Right hindlimb (tissue), 1 donor: ENCODE measurements around the gene QSOX1.

Experiments used
- DNase-seq: peaks from one replicate; pipeline ENCODE4 v3.0.0-alpha.2; 2018

Gene QSOX1

DNA sequence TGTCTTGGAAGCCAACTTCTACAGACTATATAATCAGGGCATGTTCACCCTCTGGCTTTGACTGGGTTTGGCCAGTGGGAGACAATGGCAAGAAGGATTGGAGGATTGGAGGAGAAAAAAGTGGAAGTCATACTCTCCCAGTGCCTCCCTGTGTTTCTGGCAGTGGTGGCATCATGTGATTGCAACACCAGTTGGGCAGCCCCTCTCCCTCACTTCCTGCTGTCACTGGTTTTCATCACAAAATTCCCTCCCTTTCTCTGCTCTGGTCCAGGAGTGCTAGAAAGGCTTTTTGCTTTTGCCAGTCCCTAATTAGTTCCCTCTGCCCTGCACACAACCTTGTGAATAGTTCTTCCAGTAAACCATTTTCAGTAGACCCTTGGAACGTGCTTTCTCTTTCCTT lies 3.7 kb upstream of the QSOX1 start:
- no peak for DNase-seq

DNA sequence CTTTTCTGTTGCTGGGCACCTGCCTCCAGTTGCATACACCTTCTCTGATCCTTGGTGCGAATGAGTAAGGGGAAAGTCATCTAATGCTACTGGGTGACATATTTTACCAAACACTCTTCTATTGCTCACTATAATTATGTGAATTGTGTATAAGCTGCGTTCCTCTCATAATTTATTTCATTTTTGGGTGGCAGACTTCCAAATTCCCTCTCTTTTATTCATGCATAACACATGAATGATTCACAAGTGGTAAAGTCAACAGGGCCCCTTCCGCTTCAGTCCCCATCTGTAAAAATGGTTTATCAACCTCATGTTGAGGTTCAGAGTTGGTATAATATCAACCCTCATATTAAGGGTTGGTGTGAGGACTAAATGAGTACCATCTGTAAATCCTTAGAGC lies 3.2 kb upstream of the QSOX1 start:
- DNase-seq, result no peak

DNA sequence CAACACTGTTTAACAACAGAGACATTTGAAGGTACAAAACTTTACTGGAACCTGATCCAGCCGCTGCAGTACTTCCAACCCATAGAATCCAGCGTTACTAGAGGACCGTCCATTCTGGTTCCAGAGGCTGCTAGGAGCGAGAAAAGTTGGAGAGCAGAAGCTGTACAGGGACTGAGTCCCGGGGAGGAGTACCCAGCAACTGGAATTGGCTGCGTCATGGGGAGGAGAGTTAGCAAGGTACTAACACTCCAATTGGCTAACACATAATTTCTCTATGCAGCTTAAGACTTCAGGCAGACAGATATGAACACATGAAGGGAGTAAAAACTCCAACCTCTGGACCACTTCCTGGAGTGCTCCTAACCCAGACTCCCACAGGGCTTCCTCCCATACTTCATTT lies 2.1 kb upstream of the QSOX1 start:
- no peak for DNase-seq

DNA sequence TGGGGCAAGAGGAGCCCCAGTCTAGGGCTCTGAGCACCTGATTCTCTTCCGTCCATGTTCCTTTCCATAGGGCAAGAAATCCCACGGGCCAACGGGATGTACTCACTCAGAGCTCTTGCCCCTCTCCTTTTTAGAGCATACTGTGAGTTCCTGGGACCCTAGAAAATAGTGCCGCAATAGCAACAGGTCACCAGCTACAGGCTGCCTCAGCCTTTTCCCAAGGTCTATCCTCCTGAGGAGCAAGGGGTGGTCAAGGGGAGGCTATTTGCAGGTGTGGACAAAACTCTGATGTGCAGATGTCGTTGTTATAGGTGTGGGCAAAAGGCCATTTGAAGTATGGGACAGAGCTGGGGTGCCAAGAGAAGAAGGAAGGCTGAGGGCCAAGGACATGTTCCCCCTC lies 1.6 kb upstream of the QSOX1 start:
- DNase-seq, result no peak

DNA sequence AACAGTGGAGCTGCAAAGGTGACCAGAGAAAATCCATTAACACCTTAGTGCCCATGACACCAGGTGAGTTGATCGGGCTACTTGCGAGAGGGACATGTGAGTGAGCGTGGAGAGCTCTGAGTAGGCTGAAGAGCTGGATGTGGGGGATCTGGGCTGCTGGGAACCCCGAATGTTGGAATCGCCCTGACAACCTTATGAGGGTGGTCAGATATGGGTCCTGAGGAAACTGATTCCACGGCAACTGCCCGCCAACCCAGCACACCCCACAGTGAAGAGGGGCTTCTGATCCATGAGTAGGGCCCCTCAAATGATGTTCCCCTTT lies 705 bp upstream of the QSOX1 start:
- no peak for DNase-seq

DNA sequence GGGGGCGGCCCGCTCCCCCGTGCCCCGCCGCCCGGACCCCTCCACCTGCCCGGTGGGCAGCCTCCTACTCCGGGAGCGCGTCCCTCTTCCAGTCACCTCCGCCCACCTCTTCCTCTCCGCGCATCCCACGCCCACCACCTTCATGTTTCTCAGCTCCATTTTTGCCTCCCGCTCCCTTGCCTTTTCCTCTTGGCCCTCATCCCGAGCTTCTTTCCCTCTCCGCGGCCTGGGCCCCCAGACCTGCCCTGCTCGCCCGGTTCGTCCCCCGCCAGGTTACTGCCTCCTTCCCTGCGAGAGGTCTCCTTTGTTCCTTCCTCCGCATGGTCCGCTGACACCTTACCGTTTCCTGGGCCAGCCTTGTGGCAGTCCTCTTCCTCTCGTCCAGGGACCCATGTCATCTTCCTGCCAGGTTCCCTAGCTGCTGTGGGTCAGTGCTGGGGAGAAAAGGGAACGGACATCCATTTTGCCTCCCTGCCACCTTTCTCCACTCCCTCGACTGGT lies 563 bp downstream of the QSOX1 start:
- peak; percentile 50 for DNase-seq

DNA sequence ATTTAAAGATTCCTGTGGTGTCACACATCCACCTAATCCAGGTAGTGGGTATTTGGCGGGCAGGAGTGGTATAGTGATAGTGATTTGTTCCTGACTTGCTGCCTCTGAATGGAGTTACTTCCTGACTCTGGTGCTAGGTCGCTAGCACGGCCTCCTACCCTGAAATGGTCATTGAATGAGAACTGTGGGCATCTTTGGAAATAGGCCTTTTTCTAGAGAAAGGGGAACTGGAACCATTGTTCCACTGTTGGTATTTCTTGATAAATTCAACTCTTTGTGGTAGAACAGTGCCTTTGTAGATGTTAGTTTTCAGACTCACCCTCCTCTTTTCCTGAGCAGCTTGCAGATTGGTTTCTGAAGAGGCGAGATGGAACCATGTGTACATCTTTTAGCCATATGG lies 1.5 kb downstream of the QSOX1 start:
- DNase-seq, result no peak

DNA sequence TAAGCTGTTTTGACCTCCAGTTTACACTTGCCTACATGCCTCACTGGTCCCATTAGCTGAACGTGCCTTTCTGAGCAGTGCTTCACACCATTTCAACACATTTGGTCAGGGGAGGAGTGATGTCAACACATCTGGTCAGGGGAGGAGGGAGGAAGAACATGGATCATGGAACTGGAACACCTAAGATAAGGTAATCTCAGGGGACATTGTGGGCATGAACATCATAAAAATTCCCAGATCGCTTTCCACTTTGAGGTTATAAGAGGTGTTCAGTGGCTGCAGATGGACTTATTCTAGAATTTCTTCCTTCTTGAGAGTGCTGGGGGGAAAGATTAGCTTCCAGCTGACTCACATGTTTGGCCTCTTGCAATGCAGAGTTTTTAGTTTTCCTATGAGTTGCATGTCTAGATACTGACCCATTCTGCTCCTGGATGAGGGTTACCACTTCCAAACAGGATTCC lies 2.0 kb downstream of the QSOX1 start:
- DNase-seq, result no peak

DNA sequence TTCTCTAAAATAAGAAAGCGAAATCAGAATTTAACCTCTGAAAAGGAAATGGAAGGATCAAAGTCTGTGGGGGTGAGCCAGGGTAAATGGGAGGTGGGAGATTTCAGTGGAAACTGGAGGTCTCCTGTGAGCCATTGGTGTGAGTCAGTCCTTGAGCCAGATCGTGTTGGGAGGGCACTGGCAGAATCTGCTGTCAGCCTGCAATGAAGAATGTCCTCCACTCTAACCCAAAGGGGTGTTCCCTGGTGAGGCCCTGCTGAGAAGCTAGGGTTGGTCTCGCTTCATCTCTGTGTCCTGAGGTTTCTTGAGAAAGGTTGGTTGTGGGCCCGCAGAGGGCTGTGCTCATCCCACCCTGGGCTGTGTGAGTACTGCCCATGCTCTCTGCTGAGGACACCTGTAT lies 2.4 kb downstream of the QSOX1 start:
- DNase-seq, result no peak

DNA sequence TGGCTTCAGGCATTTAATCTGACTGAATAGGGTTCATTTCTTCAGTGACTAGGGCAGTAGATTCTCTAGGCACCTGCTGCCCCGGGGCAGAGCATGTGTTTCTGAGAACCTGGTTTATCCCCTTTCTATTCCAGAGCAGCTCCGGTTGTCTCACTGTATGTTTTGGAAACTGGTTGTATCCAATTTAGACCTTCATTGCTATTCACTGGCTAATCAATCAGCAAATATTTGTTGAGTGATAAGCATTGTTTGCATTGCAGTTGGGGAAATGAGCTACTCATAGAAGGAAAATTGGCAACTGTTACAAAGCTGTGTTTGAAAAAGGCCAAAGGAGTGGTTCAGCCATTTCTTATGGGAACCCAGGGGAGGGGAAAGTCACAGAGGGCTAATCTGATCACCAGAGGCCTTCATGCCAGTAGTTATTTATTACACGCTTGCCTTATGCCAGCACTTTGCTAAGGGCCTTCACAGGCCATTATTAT lies 2.9 kb downstream of the QSOX1 start:
- no peak for DNase-seq

DNA sequence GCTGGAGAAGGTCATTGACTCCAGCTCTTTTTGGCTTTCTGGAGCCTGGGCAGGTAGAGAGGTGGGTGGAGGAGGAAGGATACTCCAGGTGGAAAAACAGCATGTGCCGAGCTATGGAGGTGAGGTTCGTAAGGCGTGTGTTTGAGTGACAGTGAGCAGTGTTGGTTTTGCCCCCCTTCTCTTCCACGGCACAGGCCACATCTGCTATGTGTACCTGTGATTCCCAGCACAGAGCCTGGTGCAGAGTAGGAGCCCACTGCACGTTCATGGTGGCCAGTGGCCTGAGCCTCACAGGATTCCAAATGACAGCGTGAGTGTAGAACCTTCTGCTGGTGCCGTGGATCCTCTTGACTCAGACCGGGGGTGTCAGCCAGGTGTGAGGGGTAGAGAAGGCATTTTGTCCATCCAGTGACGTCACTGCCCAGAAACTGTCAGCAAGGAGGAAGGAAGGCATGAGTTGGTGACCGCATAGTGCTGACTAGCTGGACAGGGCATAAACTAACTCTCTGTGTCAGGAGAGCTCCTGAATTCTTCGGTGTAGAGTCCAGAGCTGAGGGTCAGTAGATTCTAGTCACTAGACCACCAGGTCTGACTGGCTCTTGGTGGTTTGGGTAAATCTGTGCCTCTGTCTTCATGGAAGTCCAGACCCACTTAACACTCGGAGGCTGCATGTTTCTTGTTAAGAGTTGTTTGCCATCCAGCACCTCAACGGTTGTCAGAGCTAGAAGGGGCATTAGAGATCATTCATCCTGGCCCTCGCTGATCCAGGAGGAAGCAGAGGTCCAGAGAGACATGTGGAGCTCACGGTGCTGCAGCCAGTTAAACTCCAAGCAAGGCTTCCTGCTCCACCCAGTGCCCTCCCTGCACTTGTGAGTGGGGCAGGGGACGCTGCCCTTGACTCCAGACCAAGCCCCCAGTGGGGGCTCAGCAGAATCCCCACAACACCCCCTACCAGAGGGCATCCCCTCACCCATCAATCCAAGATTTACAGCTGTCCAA lies 3.8 kb downstream of the QSOX1 start:
- no peak for DNase-seq

DNA sequence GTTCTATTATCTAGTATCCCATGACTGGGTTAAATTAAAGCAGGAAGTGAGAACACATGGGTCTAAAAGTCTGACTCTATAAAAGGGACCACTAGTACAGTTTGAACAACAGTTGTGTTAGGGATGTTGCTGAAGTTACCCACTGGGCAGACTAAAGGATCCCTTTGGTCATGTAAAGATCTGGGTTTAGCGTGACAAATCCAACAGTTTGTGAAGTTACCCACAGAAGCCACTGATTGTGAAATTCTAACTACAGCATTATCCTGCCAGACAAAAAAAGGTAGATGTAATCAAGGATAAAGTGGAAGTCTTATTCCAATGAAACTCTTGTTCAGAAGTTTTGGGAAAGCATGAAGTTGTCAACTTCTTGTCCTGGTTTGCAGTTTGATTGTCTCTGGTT lies 5.7 kb downstream of the QSOX1 start:
- no peak for DNase-seq

DNA sequence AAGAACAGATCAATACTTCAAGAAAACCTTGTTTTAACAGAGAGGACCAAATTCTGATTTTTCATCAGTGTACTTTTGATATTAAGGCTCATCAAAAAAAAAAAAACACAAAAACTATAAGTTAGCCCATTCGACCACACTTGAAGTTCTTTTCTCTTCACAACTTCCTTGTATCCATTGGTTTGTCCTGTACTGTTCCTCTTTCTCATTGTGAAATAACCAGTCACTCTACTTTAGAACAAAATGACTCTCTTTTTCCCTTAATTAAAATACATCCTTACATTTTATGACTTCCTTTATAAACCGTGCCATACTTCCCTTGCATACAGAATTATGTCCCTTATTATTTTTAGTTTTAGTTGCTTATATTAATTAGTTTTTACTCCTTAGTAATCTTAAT lies 8.4 kb downstream of the QSOX1 start:
- no peak for DNase-seq

DNA sequence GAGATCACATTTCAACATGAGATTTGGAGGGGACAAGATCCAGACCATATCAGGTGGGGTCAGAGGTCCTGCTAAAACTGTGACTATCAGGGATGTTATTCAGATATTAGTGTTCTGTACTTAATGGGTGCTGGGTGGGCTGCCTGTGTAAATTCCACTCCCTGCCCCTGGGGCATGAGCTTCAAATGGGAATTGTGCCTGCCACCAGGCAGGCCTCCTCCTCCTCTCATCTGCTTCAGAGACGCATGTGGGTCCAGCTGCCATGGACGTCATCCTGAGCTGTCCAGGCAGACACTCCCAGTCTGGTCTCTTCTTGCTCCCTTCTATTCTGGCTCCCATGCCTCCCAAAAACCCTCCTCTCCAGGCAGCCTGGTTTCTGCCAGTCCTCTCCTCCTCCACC lies 10.4 kb downstream of the QSOX1 start:
- no peak for DNase-seq

DNA sequence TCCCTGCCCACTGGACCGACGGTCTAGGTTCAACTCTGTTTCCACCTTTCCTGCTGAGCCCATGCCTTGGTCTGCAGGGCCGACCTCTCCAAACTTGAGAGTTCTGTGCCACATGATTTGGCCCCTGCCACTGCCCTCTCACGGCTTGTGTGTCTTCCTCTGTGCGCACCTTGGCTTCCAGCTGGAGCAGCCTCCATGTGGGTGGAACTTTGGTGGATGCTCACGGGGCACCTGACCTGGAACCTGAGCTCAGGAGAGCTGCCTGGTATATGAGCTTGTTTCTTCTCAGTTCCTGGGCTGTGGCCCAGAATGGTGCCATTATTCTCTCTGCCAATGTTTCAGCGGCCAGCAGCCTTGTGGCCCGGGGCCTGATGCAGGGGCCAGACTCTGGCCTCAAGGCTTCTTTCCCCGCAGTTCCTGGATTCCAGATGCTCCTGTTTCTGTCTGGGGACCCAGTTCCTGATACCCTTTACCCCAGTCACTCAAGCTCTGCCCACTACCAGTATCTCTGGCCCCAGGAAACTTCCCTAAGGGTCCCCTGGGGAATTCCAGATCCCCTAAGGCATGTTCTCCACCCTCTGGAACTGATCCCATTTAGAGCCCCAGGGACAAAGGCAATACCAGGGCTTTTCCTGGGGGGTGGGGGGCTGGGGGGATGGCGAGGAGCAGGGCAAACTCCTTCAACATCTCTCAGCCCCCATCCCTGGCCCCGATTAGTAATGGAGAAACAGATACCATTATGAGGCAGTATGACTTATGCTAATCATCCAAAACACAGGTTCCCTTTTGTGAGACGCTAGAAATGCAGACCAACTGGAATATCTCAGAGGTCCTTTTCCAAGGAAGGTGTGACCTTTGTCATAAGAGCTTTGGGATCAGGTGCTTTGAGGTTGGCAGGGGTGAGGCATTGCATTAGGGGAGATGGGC lies 11.1 kb downstream of the QSOX1 start:
- no peak for DNase-seq

DNA sequence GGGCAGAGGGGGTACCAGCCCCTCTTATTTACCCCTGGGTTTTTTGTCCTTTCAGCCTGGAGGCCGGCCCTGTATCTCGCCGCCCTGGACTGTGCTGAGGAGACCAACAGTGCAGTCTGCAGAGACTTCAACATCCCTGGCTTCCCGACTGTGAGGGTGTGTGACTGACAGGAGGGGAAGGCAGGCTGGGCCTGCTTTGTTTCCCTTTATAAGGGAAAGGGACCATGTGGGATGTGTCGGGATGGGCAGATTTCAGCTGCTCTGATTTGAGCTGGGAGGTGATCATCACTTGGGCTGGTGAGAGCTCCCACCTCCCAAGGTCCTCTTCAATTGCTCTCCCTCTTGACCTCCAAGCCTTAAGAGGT lies 11.7 kb downstream of the QSOX1 start:
- DNase-seq, result no peak

DNA sequence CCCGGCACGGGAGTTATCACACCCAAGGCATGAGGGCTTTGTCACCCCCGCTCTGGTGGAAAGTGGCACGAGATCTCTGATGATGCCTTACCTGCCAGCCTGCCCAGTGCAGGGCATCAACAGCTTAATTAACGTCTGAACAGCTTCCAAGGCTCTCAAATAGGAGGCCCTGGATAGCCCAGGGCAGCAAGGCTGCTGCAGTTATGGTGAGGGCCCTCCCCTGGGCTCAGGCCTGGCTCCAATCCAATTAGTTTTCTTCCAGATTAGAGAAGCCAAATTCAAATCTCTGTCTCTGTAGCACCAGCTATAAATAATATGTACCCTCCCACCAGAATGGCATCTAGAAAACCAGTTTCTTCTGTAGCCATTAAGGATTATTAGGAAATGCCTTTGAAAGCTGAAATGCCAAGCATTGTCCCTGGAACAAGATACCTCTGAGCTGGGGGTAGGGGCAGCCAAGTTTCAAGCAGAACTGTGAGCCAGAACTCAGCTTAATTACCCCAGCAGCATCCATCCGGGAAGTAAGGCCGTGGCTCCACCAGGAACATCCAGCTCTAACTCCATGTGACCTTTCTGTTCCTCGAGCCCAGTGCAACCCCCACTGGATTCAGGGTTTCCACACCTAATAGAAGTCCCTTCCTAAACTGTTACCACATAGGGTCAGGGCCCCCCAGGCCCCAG lies 12.5 kb downstream of the QSOX1 start:
- DNase-seq, result no peak

DNA sequence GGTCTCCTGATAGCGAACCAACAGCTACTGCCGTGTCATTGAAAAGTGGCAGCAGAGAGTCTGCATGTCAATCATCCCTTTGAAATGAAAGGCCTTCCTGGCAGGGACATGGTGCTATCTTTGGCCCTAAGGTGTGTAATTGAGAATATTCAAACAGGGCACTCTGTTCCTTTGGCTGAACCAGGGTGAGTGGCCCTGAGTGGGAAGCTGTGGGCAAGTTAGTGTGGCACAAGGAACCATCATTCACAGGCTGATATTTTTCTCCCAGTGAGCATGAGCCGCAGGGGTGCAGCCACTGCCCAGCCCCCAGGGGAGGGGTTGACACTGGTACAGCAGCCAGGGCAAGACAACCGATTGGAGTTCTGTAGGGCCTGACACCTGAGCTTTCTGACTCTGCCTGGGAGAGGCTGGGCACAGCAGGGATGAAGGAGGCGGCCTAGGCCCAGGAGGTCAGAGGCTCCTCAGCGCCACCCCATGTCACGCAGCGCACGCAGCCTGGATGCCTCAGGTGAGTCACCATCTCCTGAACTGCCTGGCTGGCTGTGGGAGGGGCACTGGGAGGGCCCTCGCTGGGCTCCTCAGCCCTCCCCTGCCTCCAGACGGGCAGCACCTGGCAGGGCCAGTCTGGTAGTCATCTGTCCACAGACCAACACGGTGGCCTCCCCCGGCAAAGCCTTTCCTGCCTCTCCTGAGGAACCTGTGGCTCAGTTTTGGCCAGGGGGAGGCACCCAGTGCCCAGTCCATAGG lies 13.2 kb downstream of the QSOX1 start:
- DNase-seq, result no peak

DNA sequence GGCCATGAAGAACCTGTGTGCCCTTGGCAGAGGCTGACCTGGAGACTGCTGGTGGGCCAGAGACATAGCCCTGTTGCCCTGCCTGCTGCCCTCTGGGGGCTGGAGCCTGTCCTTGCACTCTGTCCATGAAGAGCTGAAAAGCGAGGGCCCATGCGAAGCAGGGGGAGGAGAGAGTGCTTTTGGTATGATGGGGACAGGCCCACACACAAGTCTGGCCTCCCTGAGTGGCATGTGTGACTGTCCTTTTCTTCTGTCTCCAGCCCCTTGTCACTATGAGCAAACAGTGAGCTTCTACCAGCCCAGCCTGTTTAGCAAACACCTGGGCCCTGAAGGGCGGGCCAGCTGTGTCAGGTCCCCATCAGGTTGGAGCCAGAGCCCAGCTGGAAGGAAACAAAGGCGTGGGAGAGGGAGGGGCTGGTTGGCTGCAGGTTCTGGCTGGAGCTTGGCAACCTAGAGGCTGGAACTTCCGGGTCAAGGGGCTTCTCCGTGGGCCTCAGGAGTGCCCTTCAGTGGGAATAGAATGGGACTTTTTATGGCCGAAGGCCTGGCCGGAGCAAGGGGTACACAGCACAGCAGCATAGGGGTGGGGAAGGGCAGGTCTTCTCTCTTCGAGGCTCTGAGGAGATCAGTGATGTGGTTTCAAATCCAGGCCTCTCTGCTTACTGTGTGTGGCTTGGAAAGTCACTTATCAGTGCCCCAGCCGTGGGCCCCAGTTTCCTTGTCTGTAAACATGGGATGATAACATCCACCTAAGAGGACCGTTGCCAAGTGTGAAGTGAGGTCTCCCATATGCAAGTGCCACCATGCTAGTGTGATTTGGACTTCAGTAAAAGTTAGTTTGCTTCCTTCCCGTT lies 14.3 kb downstream of the QSOX1 start:
- no peak for DNase-seq

DNA sequence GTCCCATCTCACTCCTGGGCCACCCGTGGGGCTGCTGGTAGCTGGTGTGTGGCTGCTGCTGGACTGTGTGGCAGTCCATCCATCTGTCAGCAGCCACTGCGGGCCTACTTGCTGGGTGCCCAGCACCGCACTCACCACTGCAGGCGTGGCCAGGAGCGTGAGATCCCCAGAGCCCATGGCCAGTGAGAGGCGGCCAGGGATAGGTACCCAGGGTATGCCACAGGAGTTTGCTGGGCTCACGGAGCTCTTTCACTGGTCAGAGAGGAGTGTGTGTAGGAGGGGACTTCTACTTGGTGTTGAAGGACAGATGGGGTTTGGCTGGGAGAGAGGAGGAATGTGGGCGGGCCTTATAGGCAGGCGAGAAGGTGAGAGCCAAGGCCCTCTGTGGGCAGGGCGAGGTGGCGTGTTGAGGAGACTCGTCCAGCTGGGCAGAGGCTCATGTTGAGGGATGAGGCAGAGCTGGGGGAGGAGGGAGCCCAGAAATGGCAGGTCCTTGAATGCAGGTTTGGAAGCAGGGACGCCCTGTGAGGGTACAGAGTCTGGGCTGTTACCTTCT lies 15.0 kb downstream of the QSOX1 start:
- no peak for DNase-seq
